Body of pancreas (tissue), 4 donors: ENCODE measurements around the gene RHBDD3. TPM values are rescaled to one million over a fixed set of nuclear protein-coding genes. Genes with fewer than 3 reads are reported as not detected.
"Not testable (repeated sequence)": the region's sequence is repeated elsewhere in the genome, so short reads cannot be mapped to it uniquely, and the experiment has no call there.

Experiments used
- ATAC-seq: fragments of 150-250 bp; one replicate; pipeline ENCODE4 v1.9.1; 2016
- DNase-seq, 4 donors: peaks; one replicate each; pipeline ENCODE4 v3.0.0-alpha.2; 2019
- H3K27ac ChIP-seq, 4 donors: fragments of 200-600 bp; sonication (generic); 1 replicate in 3 of 4; 2 replicates in 1 of 4; pipeline versions ENCODE4 v1.5.1 to v1.6.1; 2016 to 2019; ENCODE audit warnings: mild to moderate bottlenecking in 1 of 4, mixed read lengths in 1 of 4, moderate library complexity in 1 of 4
- H3K27me3 ChIP-seq, 2 donors: fragments of 200-600 bp; sonication (generic); one replicate each; pipeline ENCODE4 v1.6.0; 2016; ENCODE audit warnings: mild to moderate bottlenecking in 1 of 2
- H3K36me3 ChIP-seq, 2 donors: fragments of 200-600 bp; sonication (generic); replicated peaks in 1 of 2; 2 replicates each; pipeline ENCODE4 v1.5.1; 2016; ENCODE audit warnings: low read depth in 2 of 2; ENCODE audit not compliant: insufficient read depth in 1 of 2
- H3K4me1 ChIP-seq: fragments of 200-600 bp; sonication (generic); one replicate; pipeline ENCODE4 v1.6.0; 2016
- H3K4me3 ChIP-seq, 2 donors: fragments of 200-600 bp; sonication (generic); 1 replicate in 1 of 2; 2 replicates in 1 of 2; pipeline ENCODE4 v1.5.1; 2016 to 2019
- H3K9me3 ChIP-seq, 3 donors: fragments of 200-600 bp; sonication (generic); 1 replicate in 2 of 3; 2 replicates in 1 of 3; pipeline ENCODE4 v1.5.1; 2016
- CTCF ChIP-seq, 7 experiments: fragments of 450-650 bp in 4 of 7; fragments of 200-600 bp in 3 of 7; sonication (generic) in 3 of 7; IDR thresholded peaks; one replicate each; pipeline ENCODE4 v1.5.1; 2016 to 2019; ENCODE audit warnings: antibody characterized with exemption in 7 of 7
- POLR2A ChIP-seq, 3 donors: fragments of 450-650 bp; IDR thresholded peaks; one replicate each; pipeline ENCODE4 v1.6.1; 2016; ENCODE audit warnings: antibody characterized with exemption in 3 of 3, mild to moderate bottlenecking in 2 of 3
- WGBS, 2 donors: methylation state at CpG; one replicate each; pipeline ENCODE4 v1.1.5; 2017; 5-methylcytosine and 5-hydroxymethylcytosine counted together
- intact Hi-C: fragments of 100-400 bp; cut with DNase I; formaldehyde crosslinking; loops from one replicate; pipeline ENCODE4 v1.15.1; 2023
- total RNA-seq, 2 donors: library from RNA; depleted of rRNA; stranded (reverse); fragments of >200 nt; gene quantifications; one replicate each; pipeline ENCODE4 v1.1.0, GENCODE V29; 2016

RHBDD3 gene
- total RNA-seq, 2 donors from 2014 or later = 32.4 to 42.2 TPM

DNA sequence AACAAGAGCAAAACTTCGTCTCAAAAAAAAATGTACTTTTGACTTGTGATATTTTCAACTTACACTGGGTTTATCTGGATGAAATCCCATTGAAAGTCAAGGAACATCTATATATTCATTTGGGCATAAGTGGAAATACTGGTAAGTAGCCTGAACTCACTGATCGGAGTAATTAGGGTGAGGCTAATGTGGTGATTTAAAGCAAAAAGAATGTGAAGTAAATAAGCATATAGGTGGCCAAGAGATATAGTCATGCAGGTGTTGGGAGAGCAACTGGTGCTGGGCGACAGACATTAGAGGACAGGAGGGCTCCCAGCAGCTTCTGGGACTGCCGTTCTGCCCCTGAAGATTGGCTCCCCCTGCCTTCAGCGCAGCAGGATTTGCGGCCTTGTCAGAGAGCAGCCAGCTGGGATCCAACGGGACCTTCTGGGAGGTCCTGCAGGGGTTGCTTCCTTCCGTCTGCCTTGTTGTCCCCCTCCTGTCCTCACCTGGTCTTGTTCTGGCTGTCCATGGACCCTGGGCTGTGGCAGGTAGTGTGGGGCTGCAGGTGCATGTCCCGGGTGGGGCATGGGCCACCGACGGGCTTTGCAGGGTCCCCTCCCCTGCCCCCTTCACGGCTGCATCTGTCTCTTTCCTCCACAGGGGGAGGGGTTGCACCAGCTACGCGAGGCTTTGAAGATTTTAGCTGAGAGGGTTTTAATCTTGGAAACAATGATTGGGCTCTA is 14.1 kb downstream of the RHBDD3 start:
- H3K36me3 ChIP-seq = no peaks in the 10 kb centered on the region
- no peaks in the 10 kb centered on the region for H3K27me3 ChIP-seq
- no peak for DNase-seq
- TF ChIP-seq CTCF (IDR thresholded peaks at IDR 0.05) = no peak
- no peak for TF ChIP-seq POLR2A (IDR thresholded peaks at IDR 0.05)
- H3K4me3 ChIP-seq = no peak overlapping the region
- no peak overlapping the region for H3K27ac ChIP-seq
- intact Hi-C loops = loop anchor here (10.0 kb wide), 1 partner anchor 189 kb away; the partner anchor contains the start of gene C22orf31
- no peaks in the 10 kb centered on the region for H3K4me1 ChIP-seq
- WGBS, 2 donors = 81 to 86% methylated on average over 13 to 14 of the region's 14 CpGs
- no peaks in the 10 kb centered on the region for H3K9me3 ChIP-seq
- ATAC-seq = no peak

- intact Hi-C loops = loop anchor here (10.0 kb wide), 1 partner anchor 187 kb away; the partner anchor contains the start of gene C22orf31
- no peak overlapping the region for H3K4me3 ChIP-seq
- H3K36me3 ChIP-seq = no peaks in the 10 kb centered on the region
- H3K9me3 ChIP-seq = no peaks in the 10 kb centered on the region
- WGBS, 2 donors = 87 to 90% methylated on average over 8 to 10 of the region's 10 CpGs
- no peak overlapping the region for H3K27ac ChIP-seq
- H3K27me3 ChIP-seq = no peaks in the 10 kb centered on the region
- ATAC-seq (no peak), DNase-seq (no peak)
- no peaks in the 10 kb centered on the region for H3K4me1 ChIP-seq
- TF ChIP-seq CTCF (IDR thresholded peaks at IDR 0.05) (no peak), POLR2A (IDR thresholded peaks at IDR 0.05) (no peak)
Measured at GRCh38 chr22:29251981-29252911, 15.5 kb downstream of the RHBDD3 start.

- 89 to 96% methylated on average over 3 to 5 of the region's 5 CpGs for WGBS, 2 donors
- H3K4me3 ChIP-seq = no peak overlapping the region
- H3K4me1 ChIP-seq = no peaks in the 10 kb centered on the region
- H3K27me3 ChIP-seq = no peaks in the 10 kb centered on the region
- H3K9me3 ChIP-seq = no peaks in the 10 kb centered on the region
- no peaks in the 10 kb centered on the region for H3K36me3 ChIP-seq
- intact Hi-C loops = loop anchor here (10.0 kb wide), 1 partner anchor 186 kb away; the partner anchor contains the start of gene C22orf31
- DNase-seq = no peak
- no peak overlapping the region for H3K27ac ChIP-seq
- TF ChIP-seq POLR2A (IDR thresholded peaks at IDR 0.05) (no peak), CTCF (IDR thresholded peaks at IDR 0.05) (no peak)
- no peak for ATAC-seq
Measured at GRCh38 chr22:29251265-29251664, 16.5 kb downstream of the RHBDD3 start.

DNA sequence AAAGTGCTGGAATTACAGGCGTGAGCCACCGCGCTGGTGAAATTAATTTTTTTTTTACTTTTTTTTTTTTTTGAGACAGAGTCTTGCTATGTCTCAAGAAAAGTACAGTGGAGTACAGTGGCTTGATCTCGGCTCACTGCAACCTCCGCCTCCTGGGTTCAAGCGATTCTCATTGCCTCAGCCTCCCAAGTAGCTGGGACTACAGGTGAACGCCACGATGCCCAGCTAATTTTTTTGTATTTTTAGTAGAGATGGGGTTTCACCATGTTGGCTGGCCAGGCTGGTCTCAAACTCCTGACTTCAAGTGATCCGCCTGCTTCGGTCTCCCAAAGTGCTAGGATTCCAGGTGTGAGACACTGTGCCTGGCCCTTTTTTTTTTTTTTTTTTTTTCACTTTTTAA is 19.9 kb downstream of the RHBDD3 start:
- H3K36me3 ChIP-seq, H3K4me1 ChIP-seq, H3K27me3 ChIP-seq, H3K27ac ChIP-seq, H3K9me3 ChIP-seq, DNase-seq, ATAC-seq, H3K4me3 ChIP-seq: not testable (repeated sequence)
- intact Hi-C loops = loop anchor here (10.0 kb wide), 2 partner anchors 93 to 393 kb away; no protein-coding TSS in a partner anchor
- 92 to 96% methylated on average over 10 of the region's 10 CpGs for WGBS, 2 donors
